Measurements from ENCODE around the gene HOXA4.

Gene HOXA4

DNA sequence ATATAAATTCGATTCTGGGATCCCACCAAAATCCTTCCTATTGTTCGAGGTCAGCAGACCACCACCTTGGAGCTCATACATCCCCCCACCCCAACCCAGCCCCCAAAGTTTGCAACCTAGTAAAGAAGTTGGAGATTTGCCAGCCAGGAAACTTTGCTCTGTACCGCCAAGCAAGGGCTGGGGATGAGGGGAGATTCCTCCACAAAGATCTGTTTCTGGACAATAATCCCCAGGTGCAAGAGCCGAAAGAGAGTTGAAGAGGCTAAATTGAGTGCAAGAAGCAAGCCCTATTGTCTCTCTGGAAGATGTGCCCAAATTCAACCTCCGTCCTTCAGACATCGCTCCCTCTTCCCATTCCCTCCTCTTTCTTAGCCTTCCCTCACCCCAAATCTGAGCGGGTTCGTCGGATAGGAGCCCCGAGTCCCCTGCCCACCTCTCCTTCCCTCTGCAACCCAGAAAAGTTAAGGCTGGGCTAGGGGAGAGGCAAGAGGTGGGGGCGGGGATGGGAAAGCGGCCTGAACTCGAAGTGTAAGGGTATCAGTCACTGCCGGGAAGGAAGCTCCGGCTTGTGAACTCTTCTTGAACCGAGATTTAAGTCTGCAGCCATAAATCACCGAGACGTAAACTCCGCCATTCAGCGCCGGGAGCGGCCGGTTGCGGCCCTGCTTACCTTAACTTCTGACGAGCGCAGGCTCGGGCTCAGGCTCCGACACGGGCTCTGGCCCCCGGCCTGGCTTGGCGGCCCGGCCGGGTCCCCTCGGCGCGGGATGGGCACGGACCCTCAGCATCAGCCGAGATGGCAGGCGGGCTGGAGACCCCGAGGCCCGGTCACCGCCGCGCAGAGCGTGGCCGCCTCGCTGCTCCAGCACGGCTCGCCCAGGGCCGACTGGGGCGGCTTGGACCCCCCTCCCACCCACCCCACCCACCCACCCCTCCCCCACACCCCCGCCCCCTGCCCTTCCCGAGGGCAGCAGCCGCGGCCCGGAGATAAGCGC lies 17.3 kb downstream of the HOXA4 start:
- DNase-seq (ENCODE audit: insufficient read length, low spot score) (no peak), FAIRE-seq (no peak)
- TF ChIP-seq POLR2AphosphoS5 (IDR thresholded peaks at IDR 0.05; ENCODE audit: low read depth, low read length) (no peak), TAF1 (IDR thresholded peaks at IDR 0.05; ENCODE audit: low read depth, low read length) (no peak), SPI1 (IDR thresholded peaks at IDR 0.05; ENCODE audit: low read depth, low read length) (no peak), PAX5 (IDR thresholded peaks at IDR 0.05; ENCODE audit: insufficient read depth, low read length, severe bottlenecking) (no peak), POLR2A (IDR thresholded peaks at IDR 0.05; ENCODE audit: low read depth, low read length) (no peak), POU2F2 (IDR thresholded peaks at IDR 0.05; ENCODE audit: low read depth, low read length) (no peak)

- TF ChIP-seq POLR2AphosphoS5 (IDR thresholded peaks at IDR 0.05; ENCODE audit: low read depth, low read length) (no peak), TAF1 (IDR thresholded peaks at IDR 0.05; ENCODE audit: low read depth, low read length) (no peak), SPI1 (IDR thresholded peaks at IDR 0.05; ENCODE audit: low read depth, low read length) (no peak), POLR2A (IDR thresholded peaks at IDR 0.05; ENCODE audit: low read depth, low read length) (no peak), PAX5 (IDR thresholded peaks at IDR 0.05; ENCODE audit: insufficient read depth, low read length, severe bottlenecking) (no peak), POU2F2 (IDR thresholded peaks at IDR 0.05; ENCODE audit: low read depth, low read length) (no peak)
- FAIRE-seq: no peak
- no peak for DNase-seq (ENCODE audit: insufficient read length, low spot score)
These were observed 18.2 kb downstream of the HOXA4 start for GRCh38 chr7:27112361-27112760.

GRCh38 chr7:27111751-27112277 lies 18.7 kb downstream of the HOXA4 start:
- DNase-seq (ENCODE audit: insufficient read length, low spot score) (no peak), FAIRE-seq (no peak)

GRCh38 chr7:27111042-27111750 lies 19.4 kb downstream of the HOXA4 start:
- no peak for TF ChIP-seq PAX5 (IDR thresholded peaks at IDR 0.05; ENCODE audit: insufficient read depth, low read length, severe bottlenecking)
- TF ChIP-seq TAF1 (IDR thresholded peaks at IDR 0.05; ENCODE audit: low read depth, low read length): no peak
- no peak for TF ChIP-seq POU2F2 (IDR thresholded peaks at IDR 0.05; ENCODE audit: low read depth, low read length)
- TF ChIP-seq POLR2A (IDR thresholded peaks at IDR 0.05; ENCODE audit: low read depth, low read length): no peak
- TF ChIP-seq POLR2AphosphoS5 (IDR thresholded peaks at IDR 0.05; ENCODE audit: low read depth, low read length): no peak
- TF ChIP-seq SPI1 (IDR thresholded peaks at IDR 0.05; ENCODE audit: low read depth, low read length): no peak
- no peak for DNase-seq (ENCODE audit: insufficient read length, low spot score)
- no peak for FAIRE-seq

More at GRCh38 chr7:27111751-27112277, 18.7 kb downstream of the HOXA4 start:
- TF ChIP-seq POLR2A (IDR thresholded peaks at IDR 0.05; ENCODE audit: low read depth, low read length) (no peak), SPI1 (IDR thresholded peaks at IDR 0.05; ENCODE audit: low read depth, low read length) (no peak)

DNA sequence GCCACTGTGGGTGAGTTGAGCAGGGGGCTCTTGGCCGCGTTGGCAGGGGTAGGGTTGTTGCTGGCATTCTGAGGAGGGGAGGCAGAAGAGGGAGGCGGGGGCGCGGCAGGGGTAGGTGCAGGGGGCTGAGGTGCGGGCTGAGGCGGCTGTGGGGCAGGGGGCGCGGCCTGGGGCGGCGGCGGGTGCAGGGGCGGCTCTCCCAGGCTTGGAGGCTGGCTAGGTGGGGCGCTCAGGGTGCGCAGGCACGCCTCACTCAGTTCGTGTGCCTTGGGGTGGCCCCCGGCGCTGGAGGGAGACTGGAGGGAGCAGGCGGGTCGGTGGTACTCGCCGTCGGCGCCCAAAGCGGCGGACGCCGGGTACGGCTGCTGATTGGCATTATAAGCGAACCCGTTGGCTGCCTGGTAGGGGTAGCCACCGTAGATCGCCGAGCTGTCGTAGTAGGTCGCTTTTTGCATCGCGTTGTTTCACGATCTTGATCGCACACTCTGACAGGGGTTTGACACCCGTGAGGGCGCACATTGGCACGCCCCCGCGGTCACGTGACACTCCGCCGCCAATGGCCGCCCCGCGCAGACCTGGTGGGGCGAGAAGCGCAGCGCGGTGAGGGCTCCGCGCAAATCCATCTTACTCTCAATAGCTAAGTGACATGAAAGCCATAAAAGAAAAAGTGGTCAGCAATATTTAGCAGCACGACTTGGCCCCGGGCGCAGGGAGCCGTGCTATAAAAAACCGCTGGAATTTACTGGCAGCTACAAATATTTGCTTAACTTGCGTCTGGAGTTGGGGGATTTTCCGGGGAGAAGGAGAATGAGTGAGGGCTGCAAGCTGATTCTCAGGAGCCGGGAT lies 20.1 kb downstream of the HOXA4 start:
- DNase-seq (ENCODE audit: insufficient read length, low spot score) (no peak), FAIRE-seq (no peak)
- TF ChIP-seq PAX5 (IDR thresholded peaks at IDR 0.05; ENCODE audit: insufficient read depth, low read length, severe bottlenecking) (no peak), POLR2AphosphoS5 (IDR thresholded peaks at IDR 0.05; ENCODE audit: low read depth, low read length) (no peak), POU2F2 (IDR thresholded peaks at IDR 0.05; ENCODE audit: low read depth, low read length) (no peak), TAF1 (IDR thresholded peaks at IDR 0.05; ENCODE audit: low read depth, low read length) (no peak), SPI1 (IDR thresholded peaks at IDR 0.05; ENCODE audit: low read depth, low read length) (no peak), POLR2A (IDR thresholded peaks at IDR 0.05; ENCODE audit: low read depth, low read length) (no peak)

- TF ChIP-seq SPI1 (IDR thresholded peaks at IDR 0.05; ENCODE audit: low read depth, low read length): no peak
- TF ChIP-seq POLR2A (IDR thresholded peaks at IDR 0.05; ENCODE audit: low read depth, low read length): no peak
- TF ChIP-seq POU2F2 (IDR thresholded peaks at IDR 0.05; ENCODE audit: low read depth, low read length): no peak
- TF ChIP-seq PAX5 (IDR thresholded peaks at IDR 0.05; ENCODE audit: insufficient read depth, low read length, severe bottlenecking): no peak
- TF ChIP-seq TAF1 (IDR thresholded peaks at IDR 0.05; ENCODE audit: low read depth, low read length): no peak
- TF ChIP-seq POLR2AphosphoS5 (IDR thresholded peaks at IDR 0.05; ENCODE audit: low read depth, low read length): no peak
- no peak for FAIRE-seq
- no peak for DNase-seq (ENCODE audit: insufficient read length, low spot score)
These were observed 20.9 kb downstream of the HOXA4 start for GRCh38 chr7:27109466-27110185.

DNA sequence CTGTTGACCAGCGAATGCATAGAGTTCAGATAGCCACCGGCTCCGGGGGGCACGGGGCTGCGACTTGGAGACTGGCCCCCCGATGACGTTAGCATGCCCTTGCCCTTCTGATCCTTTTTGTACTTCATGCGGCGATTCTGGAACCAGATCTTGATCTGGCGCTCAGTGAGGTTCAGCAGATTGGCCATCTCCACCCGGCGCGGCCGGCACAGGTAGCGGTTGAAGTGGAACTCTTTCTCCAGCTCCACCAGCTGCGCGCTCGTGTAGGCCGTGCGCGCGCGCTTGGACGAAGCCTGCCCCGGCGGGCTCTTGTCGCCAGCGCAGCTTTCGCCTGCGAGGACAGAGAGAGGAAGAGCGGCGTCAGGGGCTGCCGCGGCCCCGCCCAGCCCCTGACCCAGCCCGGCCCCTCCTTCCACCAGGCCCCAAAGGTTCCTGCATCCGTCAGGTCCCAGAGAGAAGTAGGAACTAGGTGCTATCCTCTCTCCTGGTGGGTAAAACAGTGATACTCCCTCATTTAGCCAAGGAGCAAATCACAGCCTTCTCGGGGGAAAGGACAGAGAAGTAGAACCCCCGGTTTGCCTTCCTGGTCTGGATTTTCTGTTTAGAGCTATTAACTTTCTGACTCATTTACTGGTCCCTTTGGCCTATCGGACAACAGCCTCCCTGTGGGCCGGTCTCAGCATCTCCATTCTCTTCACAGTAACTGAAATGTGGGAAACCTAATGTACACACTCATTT lies 22.0 kb downstream of the HOXA4 start:
- FAIRE-seq (no peak), DNase-seq (ENCODE audit: insufficient read length, low spot score) (no peak)
- no peak for TF ChIP-seq SPI1 (IDR thresholded peaks at IDR 0.05; ENCODE audit: low read depth, low read length)
- TF ChIP-seq TAF1 (IDR thresholded peaks at IDR 0.05; ENCODE audit: low read depth, low read length): no peak
- no peak for TF ChIP-seq POU2F2 (IDR thresholded peaks at IDR 0.05; ENCODE audit: low read depth, low read length)
- TF ChIP-seq POLR2A (IDR thresholded peaks at IDR 0.05; ENCODE audit: low read depth, low read length): no peak
- TF ChIP-seq PAX5 (IDR thresholded peaks at IDR 0.05; ENCODE audit: insufficient read depth, low read length, severe bottlenecking): no peak
- no peak for TF ChIP-seq POLR2AphosphoS5 (IDR thresholded peaks at IDR 0.05; ENCODE audit: low read depth, low read length)
